BJ (cell line): ENCODE measurements around the gene ZSCAN32. TPM values are rescaled to one million over a fixed set of nuclear protein-coding genes. Genes with fewer than 3 reads are reported as not detected.

ENCODE experiments used
- CTCF ChIA-PET: fragments of 350-600 bp; formaldehyde crosslinking; extraction: SDS; loops from one replicate; lab custom pipeline; 2021; ENCODE audit warnings: antibody characterized with exemption, inconsistent platforms; lab: Yijun Ruan, JAX
- POLR2A ChIA-PET: fragments of 300-600 bp; sonication (Branson Sonifier 250); formaldehyde crosslinking; extraction: SDS; loops from one replicate; lab custom pipeline; 2021; ENCODE audit warnings: antibody characterized with exemption; lab: Charles Lee
- DNase-seq: peaks from one replicate; pipeline ENCODE4 v3.0.0-alpha.2; 2011; ENCODE audit warnings: low read depth
- H3K27me3 ChIP-seq: 2 replicates; pipeline ENCODE4 v1.6.0; 2011; ENCODE audit warnings: low read length; ENCODE audit not compliant: control insufficient read depth, insufficient read depth
- H3K36me3 ChIP-seq: 2 replicates; pipeline ENCODE4 v1.5.1; 2011; ENCODE audit warnings: low read length; ENCODE audit not compliant: control insufficient read depth, insufficient read depth
- H3K4me3 ChIP-seq: 2 replicates; pipeline ENCODE4 v1.5.1; 2011; ENCODE audit warnings: low read depth, mild to moderate bottlenecking, control low read depth, low read length
- polyA plus RNA-seq: library from polyadenylated mRNA; depleted of rRNA; stranded (reverse); fragments of >200 nt; gene quantifications from 2 replicates; pipeline ENCODE4 v1.2.3, GENCODE V29; 2011; rRNA removed
- TF ChIP-seq, protein P1 (sequence below): IDR thresholded peaks from 2 replicates; pipeline ENCODE4 v1.5.1; 2011; ENCODE audit warnings: low read depth, mild to moderate bottlenecking, control low read depth, inconsistent platforms, low read length, moderate library complexity; ENCODE audit not compliant: insufficient read depth

Gene ZSCAN32
- polyA plus RNA-seq, 1 experiment, result 13.8 TPM

DNA sequence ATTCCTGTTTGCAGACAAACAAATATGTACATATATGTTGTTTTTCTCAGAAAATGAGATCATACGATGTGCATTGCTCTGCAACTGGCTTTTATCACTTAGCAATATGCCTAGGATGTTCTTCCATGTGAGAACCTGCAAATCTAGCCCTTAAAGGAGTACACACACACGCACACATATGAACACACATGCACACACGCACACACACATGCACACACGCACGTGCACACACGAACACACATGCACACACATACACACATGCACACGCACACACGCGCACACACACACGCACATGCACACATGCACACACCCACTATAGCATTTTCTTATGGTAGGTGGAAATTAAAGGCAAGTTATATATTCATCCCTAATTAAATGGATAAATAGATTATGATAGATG is 53.2 kb downstream of the ZSCAN32 start:
- TF ChIP-seq, protein P1, sequence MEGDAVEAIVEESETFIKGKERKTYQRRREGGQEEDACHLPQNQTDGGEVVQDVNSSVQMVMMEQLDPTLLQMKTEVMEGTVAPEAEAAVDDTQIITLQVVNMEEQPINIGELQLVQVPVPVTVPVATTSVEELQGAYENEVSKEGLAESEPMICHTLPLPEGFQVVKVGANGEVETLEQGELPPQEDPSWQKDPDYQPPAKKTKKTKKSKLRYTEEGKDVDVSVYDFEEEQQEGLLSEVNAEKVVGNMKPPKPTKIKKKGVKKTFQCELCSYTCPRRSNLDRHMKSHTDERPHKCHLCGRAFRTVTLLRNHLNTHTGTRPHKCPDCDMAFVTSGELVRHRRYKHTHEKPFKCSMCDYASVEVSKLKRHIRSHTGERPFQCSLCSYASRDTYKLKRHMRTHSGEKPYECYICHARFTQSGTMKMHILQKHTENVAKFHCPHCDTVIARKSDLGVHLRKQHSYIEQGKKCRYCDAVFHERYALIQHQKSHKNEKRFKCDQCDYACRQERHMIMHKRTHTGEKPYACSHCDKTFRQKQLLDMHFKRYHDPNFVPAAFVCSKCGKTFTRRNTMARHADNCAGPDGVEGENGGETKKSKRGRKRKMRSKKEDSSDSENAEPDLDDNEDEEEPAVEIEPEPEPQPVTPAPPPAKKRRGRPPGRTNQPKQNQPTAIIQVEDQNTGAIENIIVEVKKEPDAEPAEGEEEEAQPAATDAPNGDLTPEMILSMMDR, result no peak
- H3K27me3 ChIP-seq, result no peaks in the 10 kb centered on the region
- no peaks in the 10 kb centered on the region for H3K36me3 ChIP-seq
- DNase-seq, result no peak
- no peak overlapping the region for H3K4me3 ChIP-seq
- ChIA-PET CTCF (no interaction called here), POLR2A (no interaction called here)

- CTCF ChIA-PET, result no interaction called here
Measured at GRCh38 chr16:3346041-3346440, 54.8 kb downstream of the ZSCAN32 start.

More at GRCh38 chr16:3346041-3346440, 54.8 kb downstream of the ZSCAN32 start:
- POLR2A ChIA-PET, result no interaction called here
- no peak overlapping the region for H3K4me3 ChIP-seq
- no peak for DNase-seq
- H3K27me3 ChIP-seq, result no peaks in the 10 kb centered on the region
- TF ChIP-seq, protein P1, result no peak
- H3K36me3 ChIP-seq, result no peaks in the 10 kb centered on the region

Other genes starting within 250 kb of the ZSCAN32 start
- gene OR1F1, start 212.8 kb downstream of the ZSCAN32 start, polyA plus RNA-seq, result 0.33 and 0.64 TPM in 2 replicates
- 4.0 and 4.8 TPM in 2 replicates for gene ZNF200, start 165.8 kb downstream of the ZSCAN32 start, polyA plus RNA-seq
- not detected in 2 replicates for gene MEFV, start 144.4 kb downstream of the ZSCAN32 start, polyA plus RNA-seq
- 12.9 and 14.2 TPM in 2 replicates for gene ZNF263, start 117.5 kb downstream of the ZSCAN32 start, polyA plus RNA-seq
- gene TIGD7, start 95.6 kb downstream of the ZSCAN32 start, polyA plus RNA-seq, result 2.0 and 3.7 TPM in 2 replicates
- gene ZNF75A, start 95.5 kb downstream of the ZSCAN32 start, polyA plus RNA-seq, result 9.6 and 13.6 TPM in 2 replicates
- 0.17 TPM in 1 of 2 replicates, not detected in the other for gene OR2C1, start 45.1 kb downstream of the ZSCAN32 start, polyA plus RNA-seq
- 10.0 and 10.6 TPM in 2 replicates for gene ZNF174, start 211 bp upstream of the ZSCAN32 start, polyA plus RNA-seq
- gene ZNF597, start 42.5 kb upstream of the ZSCAN32 start, polyA plus RNA-seq, result 0.93 and 1.5 TPM in 2 replicates
- gene NAA60, start 42.7 kb upstream of the ZSCAN32 start, polyA plus RNA-seq, result 21.7 and 30.7 TPM in 2 replicates
- not detected in 2 replicates for gene C16orf90, start 94.5 kb upstream of the ZSCAN32 start, polyA plus RNA-seq
- 14.7 and 27.0 TPM in 2 replicates for gene CLUAP1, start 100.0 kb upstream of the ZSCAN32 start, polyA plus RNA-seq
- gene NLRC3, start 176.4 kb upstream of the ZSCAN32 start, polyA plus RNA-seq, result not detected in 2 replicates
- gene SLX4, start 210.6 kb upstream of the ZSCAN32 start, polyA plus RNA-seq, result 0.92 and 0.97 TPM in 2 replicates